K562 (cell line): ENCODE results near the gene LSS. TPM values are rescaled to one million over a fixed set of nuclear protein-coding genes. Genes with fewer than 3 reads are reported as not detected.

Experiments
- C11orf30 ChIP-seq: fragments of 450-650 bp; IDR thresholded peaks from 2 replicates; pipeline ENCODE4 v1.6.1; 2016; ENCODE audit warnings: low read depth, mild to moderate bottlenecking
- DDX20 ChIP-seq: fragments of 450-650 bp; IDR thresholded peaks from 2 replicates; pipeline ENCODE4 v1.6.1; 2016; ENCODE audit warnings: missing genetic modification characterization, low read depth, mild to moderate bottlenecking, missing compliant biosample characterization, moderate library complexity
- JUN ChIP-seq, 2 experiments: sonication (generic) in 1 of 2; formaldehyde crosslinking in 1 of 2; IDR thresholded peaks; 2 replicates each; pipeline versions ENCODE4 v1.6.1 to v1.8.0; 2012 to 2022; ENCODE audit warnings: borderline replicate concordance in 2 of 2, mild to moderate bottlenecking in 2 of 2, improper control_type of control experiment in 1 of 2, low read depth in 1 of 2, low read length in 1 of 2, missing genetic modification reagents in 1 of 2
- MBD2 ChIP-seq: sonication (generic); IDR thresholded peaks from 2 replicates; pipeline ENCODE4 v1.6.1; 2016; ENCODE audit warnings: low read depth, borderline replicate concordance
- MYNN ChIP-seq, 2 experiments: sonication (generic); formaldehyde crosslinking in 1 of 2; IDR thresholded peaks; 2 replicates each; pipeline versions ENCODE4 v1.5.0 to v1.6.1; 2016 to 2020; ENCODE audit warnings: antibody characterized with exemption in 1 of 2, missing genetic modification reagents in 1 of 2
- NR2C2 ChIP-seq, 2 experiments: fragments of 200-800 bp in 1 of 2; sonication (Bioruptor generic) in 1 of 2; sonication (generic) in 1 of 2; formaldehyde crosslinking in 1 of 2; IDR thresholded peaks; 2 replicates each; pipeline versions ENCODE4 v1.6.1 to v1.8.0; 2016 to 2022; ENCODE audit warnings: mild to moderate bottlenecking in 1 of 2, missing compliant biosample characterization in 1 of 2, missing genetic modification characterization in 1 of 2, missing genetic modification reagents in 1 of 2
- PCBP2 ChIP-seq: fragments of 200-400 bp; formaldehyde crosslinking; IDR thresholded peaks from 2 replicates; pipeline ENCODE4 v1.6.1; 2018; ENCODE audit warnings: low read length, low read depth, mild to moderate bottlenecking, moderate library complexity; ENCODE audit not compliant: poor library complexity, severe bottlenecking
- PTBP1 ChIP-seq: fragments of 200-400 bp; formaldehyde crosslinking; IDR thresholded peaks from 2 replicates; pipeline ENCODE4 v1.6.1; 2017; ENCODE audit warnings: low read depth, low read length
- RBM22 ChIP-seq: fragments of 200-400 bp; formaldehyde crosslinking; IDR thresholded peaks from 2 replicates; pipeline ENCODE4 v1.6.1; 2018; ENCODE audit warnings: low read length, low read depth; ENCODE audit not compliant: poor library complexity, severe bottlenecking
- RFX7 ChIP-seq: fragments of 250-450 bp; sonication (Bioruptor Pico); IDR thresholded peaks from 2 replicates; pipeline ENCODE4 v1.5.1; 2021; ENCODE audit warnings: mild to moderate bottlenecking
- SIN3A ChIP-seq, 2 experiments: fragments of 150-350 bp in 1 of 2; IDR thresholded peaks; 2 replicates each; pipeline ENCODE4 v1.6.1; 2011 to 2016; ENCODE audit warnings: borderline replicate concordance in 2 of 2, low read depth in 2 of 2, low read length in 2 of 2, mild to moderate bottlenecking in 2 of 2, moderate library complexity in 2 of 2; ENCODE audit not compliant: control insufficient read depth in 1 of 2
- SMARCA5 ChIP-seq: fragments of 450-650 bp; IDR thresholded peaks from 2 replicates; pipeline ENCODE4 v1.6.1; 2016
- SRSF1 ChIP-seq: fragments of 200-400 bp; formaldehyde crosslinking; IDR thresholded peaks from 2 replicates; pipeline ENCODE4 v1.6.1; 2017; ENCODE audit warnings: mild to moderate bottlenecking, low read depth, low read length, moderate library complexity
- TRIM28 ChIP-seq: fragments of 450-650 bp; IDR thresholded peaks from 2 replicates; pipeline ENCODE4 v1.6.1; 2017
- TSHZ1 ChIP-seq: fragments of 250-450 bp; sonication (Bioruptor Pico); IDR thresholded peaks from 2 replicates; pipeline ENCODE4 v1.4.0; 2020; ENCODE audit warnings: mild to moderate bottlenecking, moderate library complexity
- ZNF134 ChIP-seq: fragments of 250-450 bp; sonication (Bioruptor Pico); conservative IDR thresholded peaks from 2 replicates; pipeline ENCODE4 v1.4.0; 2020
- ZNF445 ChIP-seq: fragments of 250-450 bp; sonication (Bioruptor Pico); IDR thresholded peaks from 2 replicates; pipeline ENCODE4 v1.4.0; 2020; ENCODE audit warnings: low read depth, mild to moderate bottlenecking, moderate library complexity
- polyA plus RNA-seq, 8 experiments: library from polyadenylated mRNA; depleted of rRNA in 4 of 8; stranded (reverse) in 5 of 8; unstranded in 3 of 8; fragments of >200 nt; fragmentation: Nextera tagmentation in 2 of 8; fragmentation: Illumina TruSeq in 1 of 8; extraction: Ambion mirVana in 2 of 8; extraction: Trizol in 1 of 8; gene quantifications; 2 replicates each; pipeline versions ENCODE4 v1.2.1 to v1.2.3, GENCODE V29; 2011 to 2014; ENCODE audit warnings: inconsistent platforms in 1 of 8, missing spikeins in 1 of 8
- total RNA-seq, 7 experiments: library from RNA; depleted of rRNA in 6 of 7; stranded (reverse); fragments of >200 nt in 6 of 7; fragmentation: Illumina TruSeq in 2 of 7; extraction: Trizol in 2 of 7; gene quantifications; 2 replicates each; pipeline versions ENCODE4 v1.2.1 to v1.2.3, GENCODE V29; 2011 to 2021; ENCODE audit warnings: low replicate concordance in 1 of 7
- TF ChIP-seq, protein P1 (sequence below): sonication (generic); formaldehyde crosslinking; IDR thresholded peaks from 2 replicates; pipeline ENCODE4 v1.8.1; 2023; ENCODE audit warnings: missing genetic modification reagents, mild to moderate bottlenecking, borderline replicate concordance

Gene LSS
- total and polyA plus RNA-seq, 9 of the 15 experiments (the other 6 are each of a cell fraction or from before 2014, with no cell fraction given): 2.2 to 89.5 (median 37.4) TPM

GRCh38 chr21:46184625-46185555, 43.7 kb downstream of the LSS start (continued):
- no peak for TF ChIP-seq TSHZ1 (CRISPR knock-in tag)
- TF ChIP-seq RFX7 (CRISPR knock-in tag): no peak
- no peak for TF ChIP-seq PCBP2
- TF ChIP-seq MYNN (IDR thresholded peaks at IDR 0.05): no peak
- no peak for TF ChIP-seq MYNN (CRISPR knock-in tag; IDR thresholded peaks at IDR 0.05)
- no peak for TF ChIP-seq PTBP1
- no peak for TF ChIP-seq NR2C2 (CRISPR knock-in tag; IDR thresholded peaks at IDR 0.05)
- no peak for TF ChIP-seq NR2C2 (tag; IDR thresholded peaks at IDR 0.05)
- no peak for TF ChIP-seq JUN (IDR thresholded peaks at IDR 0.05; ENCODE audit: borderline replicate concordance, low read depth, low read length)
- TF ChIP-seq JUN (CRISPR knock-in tag; IDR thresholded peaks at IDR 0.05; ENCODE audit: borderline replicate concordance): no peak
- TF ChIP-seq MBD2: peak; percentile 99
- TF ChIP-seq ZNF445 (CRISPR knock-in tag): no peak
- no peak for TF ChIP-seq TRIM28
- no peak for TF ChIP-seq SRSF1
- TF ChIP-seq RBM22: no peak
- peak; percentile 39 to 43; a peak in 1 of 4 replicates for TF ChIP-seq SIN3A (IDR thresholded peaks at IDR 0.05; ENCODE audit: borderline replicate concordance in 2 of 2, control insufficient read depth in 1 of 2, low read depth in 2 of 2, low read length in 2 of 2)
- no peak for TF ChIP-seq ZNF134 (CRISPR knock-in tag)
- TF ChIP-seq, protein P1, sequence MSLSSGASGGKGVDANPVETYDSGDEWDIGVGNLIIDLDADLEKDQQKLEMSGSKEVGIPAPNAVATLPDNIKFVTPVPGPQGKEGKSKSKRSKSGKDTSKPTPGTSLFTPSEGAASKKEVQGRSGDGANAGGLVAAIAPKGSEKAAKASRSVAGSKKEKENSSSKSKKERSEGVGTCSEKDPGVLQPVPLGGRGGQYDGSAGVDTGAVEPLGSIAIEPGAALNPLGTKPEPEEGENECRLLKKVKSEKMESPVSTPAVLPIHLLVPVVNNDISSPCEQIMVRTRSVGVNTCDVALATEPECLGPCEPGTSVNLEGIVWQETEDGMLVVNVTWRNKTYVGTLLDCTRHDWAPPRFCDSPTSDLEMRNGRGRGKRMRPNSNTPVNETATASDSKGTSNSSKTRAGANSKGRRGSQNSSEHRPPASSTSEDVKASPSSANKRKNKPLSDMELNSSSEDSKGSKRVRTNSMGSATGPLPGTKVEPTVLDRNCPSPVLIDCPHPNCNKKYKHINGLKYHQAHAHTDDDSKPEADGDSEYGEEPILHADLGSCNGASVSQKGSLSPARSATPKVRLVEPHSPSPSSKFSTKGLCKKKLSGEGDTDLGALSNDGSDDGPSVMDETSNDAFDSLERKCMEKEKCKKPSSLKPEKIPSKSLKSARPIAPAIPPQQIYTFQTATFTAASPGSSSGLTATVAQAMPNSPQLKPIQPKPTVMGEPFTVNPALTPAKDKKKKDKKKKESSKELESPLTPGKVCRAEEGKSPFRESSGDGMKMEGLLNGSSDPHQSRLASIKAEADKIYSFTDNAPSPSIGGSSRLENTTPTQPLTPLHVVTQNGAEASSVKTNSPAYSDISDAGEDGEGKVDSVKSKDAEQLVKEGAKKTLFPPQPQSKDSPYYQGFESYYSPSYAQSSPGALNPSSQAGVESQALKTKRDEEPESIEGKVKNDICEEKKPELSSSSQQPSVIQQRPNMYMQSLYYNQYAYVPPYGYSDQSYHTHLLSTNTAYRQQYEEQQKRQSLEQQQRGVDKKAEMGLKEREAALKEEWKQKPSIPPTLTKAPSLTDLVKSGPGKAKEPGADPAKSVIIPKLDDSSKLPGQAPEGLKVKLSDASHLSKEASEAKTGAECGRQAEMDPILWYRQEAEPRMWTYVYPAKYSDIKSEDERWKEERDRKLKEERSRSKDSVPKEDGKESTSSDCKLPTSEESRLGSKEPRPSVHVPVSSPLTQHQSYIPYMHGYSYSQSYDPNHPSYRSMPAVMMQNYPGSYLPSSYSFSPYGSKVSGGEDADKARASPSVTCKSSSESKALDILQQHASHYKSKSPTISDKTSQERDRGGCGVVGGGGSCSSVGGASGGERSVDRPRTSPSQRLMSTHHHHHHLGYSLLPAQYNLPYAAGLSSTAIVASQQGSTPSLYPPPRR (CRISPR knock-in tag): no peak; the same call in 1 of the 2 replicates
- TF ChIP-seq DDX20 (tag): no peak
- no peak for TF ChIP-seq SMARCA5
- peak; percentile 17; the same call in 1 of the 2 replicates for TF ChIP-seq C11orf30
